MCF 10A (cell line): ENCODE data around the gene C1QTNF1. TPM values are rescaled to one million over a fixed set of nuclear protein-coding genes. Genes with fewer than 3 reads are reported as not detected.

Source experiments
- BruUV-seq: library from RNA; stranded (reverse); fragments of 400-500 nt; replicated peaks from 2 replicates; lab custom pipeline; 2021; lab: Mats Ljungman, UMichigan
- CTCF ChIA-PET: fragments of 300-600 bp; sonication (Branson Sonifier 250); formaldehyde crosslinking; extraction: SDS; loops from one replicate; lab custom pipeline; 2021; ENCODE audit warnings: antibody characterized with exemption, inconsistent platforms; lab: Yijun Ruan, JAX
- POLR2A ChIA-PET: fragments of 300-600, 350-650 bp; sonication (Branson Sonifier 250); formaldehyde crosslinking; extraction: SDS; loops from one replicate; lab custom pipeline; 2020; ENCODE audit warnings: antibody characterized with exemption, inconsistent platforms; lab: Yijun Ruan, JAX
- DNase-seq: peaks from one replicate; pipeline ENCODE4 v3.0.0-alpha.2; 2018; ENCODE audit not compliant: unreplicated experiment
- H3K27ac Mint-ChIP-seq: one replicate; pipeline ENCODE4 v1.8.0; 2022; ENCODE audit warnings: mild to moderate bottlenecking, low read depth, mixed read lengths; ENCODE audit not compliant: unreplicated experiment
- H3K27me3 Mint-ChIP-seq: one replicate; pipeline ENCODE4 v1.8.0; 2022; ENCODE audit warnings: mixed read lengths; ENCODE audit not compliant: insufficient read depth, unreplicated experiment
- H3K36me3 Mint-ChIP-seq: one replicate; pipeline ENCODE4 v1.8.0; 2022; ENCODE audit warnings: mild to moderate bottlenecking, moderate library complexity, mixed read lengths; ENCODE audit not compliant: insufficient read depth, unreplicated experiment
- H3K4me1 Mint-ChIP-seq: one replicate; pipeline ENCODE4 v1.8.0; 2022; ENCODE audit warnings: mixed read lengths; ENCODE audit not compliant: insufficient read depth, unreplicated experiment
- H3K4me3 Mint-ChIP-seq: one replicate; pipeline ENCODE4 v1.8.0; 2022; ENCODE audit warnings: mild to moderate bottlenecking, moderate library complexity, mixed read lengths; ENCODE audit not compliant: unreplicated experiment
- H3K9me3 Mint-ChIP-seq: one replicate; pipeline ENCODE4 v1.8.0; 2022; ENCODE audit warnings: mixed read lengths; ENCODE audit not compliant: unreplicated experiment
- CTCF ChIP-seq: fragments of 200-600 bp; IDR thresholded peaks from one replicate; pipeline ENCODE4 v1.8.0; 2022; ENCODE audit warnings: antibody characterized with exemption, mild to moderate bottlenecking; ENCODE audit not compliant: unreplicated experiment
- intact Hi-C: fragments of 100-400 bp; cut with micrococcal nuclease; formaldehyde crosslinking; loops from 2 replicates; pipeline ENCODE4 v1.14.1; 2022
- total RNA-seq: library from RNA; stranded (reverse); gene quantifications from 2 replicates; pipeline ENCODE4 v1.2.3, GENCODE V29; 2022

C1QTNF1 gene
- total RNA-seq, 1 experiment from 2014 or later, result 3.0 TPM

- peaks cover 12% of the 10 kb centered on the region for H3K9me3 Mint-ChIP-seq
- no peaks in the 10 kb centered on the region for H3K27me3 Mint-ChIP-seq
- TF ChIP-seq CTCF, result no peak
- no peak overlapping the region for H3K4me3 Mint-ChIP-seq
- no peak overlapping the region for H3K27ac Mint-ChIP-seq
- ChIA-PET CTCF (interaction anchor here (1.4 to 3.5 kb wide), 2 partner anchors 12 to 25 kb away, joined by 4 to 11 read pairs; no protein-coding TSS in a partner anchor), POLR2A (interaction anchor here (0.7 kb wide), 1 partner anchor 1646 kb away, joined by 3 read pairs; no protein-coding TSS in a partner anchor)
- H3K4me1 Mint-ChIP-seq, result peaks cover 5% of the 10 kb centered on the region
- H3K36me3 Mint-ChIP-seq, result no peaks in the 10 kb centered on the region
- intact Hi-C loops, result no loop called here
- no TSS peak for BruUV-seq
- DNase-seq, result no peak
These were observed 33.9 kb downstream of the C1QTNF1 start for GRCh38 chr17:79057737-79058385.

DNA sequence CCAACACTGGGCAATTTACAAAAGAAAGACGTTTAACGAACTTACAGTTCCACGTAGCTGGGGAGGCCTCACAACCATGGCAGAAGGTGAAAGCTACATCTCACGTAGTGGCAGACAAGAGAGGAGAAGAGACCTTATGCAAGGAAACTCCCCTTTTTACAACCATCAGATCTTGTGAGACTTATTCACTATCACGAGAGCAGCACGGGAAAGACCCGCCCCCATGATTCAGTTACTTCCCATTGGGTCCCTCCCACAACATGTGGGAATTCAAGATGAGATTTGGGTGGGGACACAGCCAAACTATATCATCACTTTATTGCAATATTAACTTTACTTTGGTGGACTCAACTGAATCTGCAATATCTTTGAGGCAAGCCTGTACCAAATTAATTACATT lies 38.7 kb downstream of the C1QTNF1 start:
- POLR2A ChIA-PET, result interaction anchor here (1.2 kb wide), 1 partner anchor 12 kb away, joined by 7 read pairs; the partner anchor contains the start of gene ENGASE
- DNase-seq, result no peak
- no TSS peak for BruUV-seq

GRCh38 chr17:79064026-79064425 lies 40.1 kb downstream of the C1QTNF1 start:
- Mint-ChIP-seq H3K27me3 (no peaks in the 10 kb centered on the region), H3K27ac (no peak overlapping the region), H3K9me3 (no peaks in the 10 kb centered on the region), H3K4me3 (no peak overlapping the region), H3K36me3 (no peaks in the 10 kb centered on the region), H3K4me1 (no peaks in the 10 kb centered on the region)
- BruUV-seq, result no TSS peak
- CTCF ChIA-PET, result interaction anchor here (1.9 to 2.4 kb wide), 3 partner anchors 18 to 329 kb away, joined by 7 to 11 read pairs (median 9); no protein-coding TSS in a partner anchor
- POLR2A ChIA-PET, result no interaction called here
- TF ChIP-seq CTCF, result no peak
- intact Hi-C loops, result no loop called here
- DNase-seq, result no peak

More for the DNA sequence above, 38.7 kb downstream of the C1QTNF1 start:
- CTCF ChIA-PET, result interaction anchor here (0.7 to 1.8 kb wide), 5 partner anchors 10 to 69 kb away, joined by 3 to 6 read pairs (median 3); partner anchors contain the start of gene ENGASE
- no peak for TF ChIP-seq CTCF
- no peaks in the 10 kb centered on the region for H3K4me1 Mint-ChIP-seq
- intact Hi-C loops, result no loop called here
- no peak overlapping the region for H3K4me3 Mint-ChIP-seq
- no peak overlapping the region for H3K27ac Mint-ChIP-seq
- H3K27me3 Mint-ChIP-seq, result no peaks in the 10 kb centered on the region
- no peaks in the 10 kb centered on the region for H3K36me3 Mint-ChIP-seq
- no peaks in the 10 kb centered on the region for H3K9me3 Mint-ChIP-seq

- no peaks in the 10 kb centered on the region for H3K4me1 Mint-ChIP-seq
- no peaks in the 10 kb centered on the region for H3K9me3 Mint-ChIP-seq
- TF ChIP-seq CTCF, result peak; percentile 32
- no peak overlapping the region for H3K27ac Mint-ChIP-seq
- no TSS peak for BruUV-seq
- H3K4me3 Mint-ChIP-seq, result no peak overlapping the region
- POLR2A ChIA-PET, result interaction anchor here (0.5 to 0.6 kb wide), 2 partner anchors 24 to 350 kb away, joined by 3 to 5 read pairs; no protein-coding TSS in a partner anchor
- DNase-seq, result peak; percentile 62
- no peaks in the 10 kb centered on the region for H3K36me3 Mint-ChIP-seq
- CTCF ChIA-PET, result interaction anchor here (0.7 to 2.4 kb wide), 4 partner anchors 17 to 1120 kb away, joined by 3 to 11 read pairs (median 6); no protein-coding TSS in a partner anchor
- H3K27me3 Mint-ChIP-seq, result no peaks in the 10 kb centered on the region
- intact Hi-C loops, result no loop called here
These were observed 41.2 kb downstream of the C1QTNF1 start for GRCh38 chr17:79065105-79065670.
